HepG2 (cell line): ENCODE measurements around the gene MTTP. TPM values are rescaled to one million over a fixed set of nuclear protein-coding genes. Genes with fewer than 3 reads are reported as not detected.

Experiments used
- FOXP1 ChIP-seq, 2 experiments: fragments of 450-650 bp in 1 of 2; IDR thresholded peaks; 2 replicates each; pipeline ENCODE4 v1.6.1; 2017 to 2018; ENCODE audit warnings: antibody characterized with exemption in 1 of 2
- NFKB2 ChIP-seq: sonication (generic); formaldehyde crosslinking; IDR thresholded peaks from 2 replicates; pipeline ENCODE4 v1.4.0; 2020; ENCODE audit warnings: missing genetic modification reagents, borderline replicate concordance
- NR2F2 ChIP-seq: IDR thresholded peaks from 2 replicates; pipeline ENCODE4 v1.6.1; 2012; ENCODE audit warnings: low read depth, inconsistent platforms, borderline replicate concordance
- RBFOX2 ChIP-seq: fragments of 200-400 bp; formaldehyde crosslinking; IDR thresholded peaks from 2 replicates; pipeline ENCODE4 v1.6.1; 2017; ENCODE audit warnings: low read depth, mild to moderate bottlenecking, low read length
- SOX5 ChIP-seq: IDR thresholded peaks from 2 replicates; pipeline ENCODE4 v1.6.1; 2016; ENCODE audit warnings: borderline replicate concordance
- SOX6 ChIP-seq, 2 experiments: fragments of 450-650 bp in 1 of 2; sonication (generic) in 1 of 2; formaldehyde crosslinking in 1 of 2; IDR thresholded peaks; 2 replicates each; pipeline versions ENCODE4 v1.4.0 to v1.6.1; 2017 to 2020; ENCODE audit warnings: antibody characterized with exemption in 1 of 2, mild to moderate bottlenecking in 1 of 2, missing genetic modification reagents in 1 of 2
- ZBTB20 ChIP-seq: sonication (generic); formaldehyde crosslinking; IDR thresholded peaks from 2 replicates; pipeline ENCODE4 v1.8.1; 2023; ENCODE audit warnings: missing genetic modification reagents, low read depth, mild to moderate bottlenecking, borderline replicate concordance
- ZFP90 ChIP-seq: sonication (generic); formaldehyde crosslinking; IDR thresholded peaks from 2 replicates; pipeline ENCODE4 v1.8.0; 2022; ENCODE audit warnings: missing genetic modification reagents, mild to moderate bottlenecking, inconsistent platforms, borderline replicate concordance
- ZNF629 ChIP-seq: sonication (generic); formaldehyde crosslinking; conservative IDR thresholded peaks from 2 replicates; pipeline ENCODE4 v1.5.0; 2020; ENCODE audit warnings: missing genetic modification reagents
- ZNF709 ChIP-seq: sonication (generic); formaldehyde crosslinking; IDR thresholded peaks from 2 replicates; pipeline ENCODE4 v1.5.0; 2020; ENCODE audit warnings: mild to moderate bottlenecking, missing genetic modification reagents
- polyA plus RNA-seq, 8 experiments: library from polyadenylated mRNA; depleted of rRNA in 3 of 8; stranded (reverse) in 7 of 8; unstranded in 1 of 8; fragments of >200 nt; fragmentation: Illumina TruSeq in 4 of 8; extraction: Trizol in 4 of 8; gene quantifications; 2 replicates each; pipeline versions ENCODE4 v1.2.1 to v1.2.3, GENCODE V29; 2011 to 2016; ENCODE audit warnings: low read depth in 4 of 8, missing spikeins in 1 of 8, mixed read lengths in 1 of 8; ENCODE audit not compliant: insufficient read depth in 1 of 8
- total RNA-seq, 5 experiments: library from RNA; depleted of rRNA; stranded (reverse); fragments of >200 nt; fragmentation: Illumina TruSeq; extraction: Trizol; gene quantifications; 2 replicates each; pipeline ENCODE4 v1.2.3, GENCODE V29; 2016; ENCODE audit warnings: low read depth in 1 of 5
- TF ChIP-seq, protein P1 (sequence below): sonication (generic); formaldehyde crosslinking; IDR thresholded peaks from 2 replicates; pipeline ENCODE4 v1.5.0; 2020; ENCODE audit warnings: mild to moderate bottlenecking, missing genetic modification reagents, borderline replicate concordance
- TF ChIP-seq, protein P2 (sequence below): IDR thresholded peaks from 2 replicates; pipeline ENCODE4 v1.6.1; 2016; ENCODE audit warnings: low read depth, missing genetic modification reagents, missing compliant biosample characterization
- TF ChIP-seq, protein P3 (sequence below): sonication (generic); formaldehyde crosslinking; IDR thresholded peaks from 2 replicates; pipeline ENCODE4 v1.5.1; 2020; ENCODE audit warnings: mild to moderate bottlenecking, moderate library complexity, missing genetic modification reagents
- TF ChIP-seq, protein P4 (sequence below): sonication (generic); formaldehyde crosslinking; IDR thresholded peaks from 2 replicates; pipeline ENCODE4 v1.4.0; 2020; ENCODE audit warnings: mild to moderate bottlenecking, missing genetic modification reagents
- TF ChIP-seq, protein P5 (sequence below): sonication (generic); formaldehyde crosslinking; IDR thresholded peaks from 2 replicates; pipeline ENCODE4 v1.8.1; 2023; ENCODE audit warnings: mild to moderate bottlenecking, missing genetic modification reagents, borderline replicate concordance
- TF ChIP-seq, protein P6 (sequence below): sonication (generic); formaldehyde crosslinking; IDR thresholded peaks from 2 replicates; pipeline ENCODE4 v1.4.0; 2020; ENCODE audit warnings: missing genetic modification reagents

Gene MTTP
- total and polyA plus RNA-seq, 2 of the 13 experiments (the other 11 are each of a cell fraction or from before 2014, with no cell fraction given): 84.7 to 102 TPM

DNA sequence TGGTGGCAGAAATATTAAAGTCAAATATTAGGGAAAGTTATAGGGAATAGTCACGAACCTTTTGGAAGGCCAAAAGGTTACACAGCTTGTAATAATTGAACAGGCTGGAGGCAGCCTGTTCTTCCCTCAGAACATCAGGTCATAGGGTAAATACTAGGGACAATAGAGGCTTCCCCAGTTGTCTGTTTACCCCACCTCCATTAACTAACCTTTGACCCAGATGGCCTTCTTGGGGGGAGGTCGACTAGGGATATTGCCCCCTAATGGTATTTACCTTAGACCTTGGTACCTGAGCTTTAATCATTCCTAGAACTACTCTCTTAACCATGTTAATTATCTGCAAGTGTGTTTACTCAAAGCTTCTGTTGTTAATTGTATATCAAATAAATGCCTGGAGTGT, 37.8 kb upstream of the MTTP start (continued):
- TF ChIP-seq, protein P1, sequence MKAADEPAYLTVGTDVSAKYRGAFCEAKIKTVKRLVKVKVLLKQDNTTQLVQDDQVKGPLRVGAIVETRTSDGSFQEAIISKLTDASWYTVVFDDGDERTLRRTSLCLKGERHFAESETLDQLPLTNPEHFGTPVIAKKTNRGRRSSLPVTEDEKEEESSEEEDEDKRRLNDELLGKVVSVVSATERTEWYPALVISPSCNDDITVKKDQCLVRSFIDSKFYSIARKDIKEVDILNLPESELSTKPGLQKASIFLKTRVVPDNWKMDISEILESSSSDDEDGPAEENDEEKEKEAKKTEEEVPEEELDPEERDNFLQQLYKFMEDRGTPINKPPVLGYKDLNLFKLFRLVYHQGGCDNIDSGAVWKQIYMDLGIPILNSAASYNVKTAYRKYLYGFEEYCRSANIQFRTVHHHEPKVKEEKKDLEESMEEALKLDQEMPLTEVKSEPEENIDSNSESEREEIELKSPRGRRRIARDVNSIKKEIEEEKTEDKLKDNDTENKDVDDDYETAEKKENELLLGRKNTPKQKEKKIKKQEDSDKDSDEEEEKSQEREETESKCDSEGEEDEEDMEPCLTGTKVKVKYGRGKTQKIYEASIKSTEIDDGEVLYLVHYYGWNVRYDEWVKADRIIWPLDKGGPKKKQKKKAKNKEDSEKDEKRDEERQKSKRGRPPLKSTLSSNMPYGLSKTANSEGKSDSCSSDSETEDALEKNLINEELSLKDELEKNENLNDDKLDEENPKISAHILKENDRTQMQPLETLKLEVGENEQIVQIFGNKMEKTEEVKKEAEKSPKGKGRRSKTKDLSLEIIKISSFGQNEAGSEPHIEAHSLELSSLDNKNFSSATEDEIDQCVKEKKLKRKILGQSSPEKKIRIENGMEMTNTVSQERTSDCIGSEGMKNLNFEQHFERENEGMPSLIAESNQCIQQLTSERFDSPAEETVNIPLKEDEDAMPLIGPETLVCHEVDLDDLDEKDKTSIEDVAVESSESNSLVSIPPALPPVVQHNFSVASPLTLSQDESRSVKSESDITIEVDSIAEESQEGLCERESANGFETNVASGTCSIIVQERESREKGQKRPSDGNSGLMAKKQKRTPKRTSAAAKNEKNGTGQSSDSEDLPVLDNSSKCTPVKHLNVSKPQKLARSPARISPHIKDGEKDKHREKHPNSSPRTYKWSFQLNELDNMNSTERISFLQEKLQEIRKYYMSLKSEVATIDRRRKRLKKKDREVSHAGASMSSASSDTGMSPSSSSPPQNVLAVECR (CRISPR knock-in tag): no peak
- TF ChIP-seq SOX5 (CRISPR knock-in tag) (peak; percentile 75), NFKB2 (CRISPR knock-in tag) (no peak), ZNF629 (CRISPR knock-in tag) (no peak), NR2F2 (peak; percentile 88), ZNF709 (CRISPR knock-in tag) (no peak), SOX6 (IDR thresholded peaks at IDR 0.05) (no peak), SOX6 (CRISPR knock-in tag; IDR thresholded peaks at IDR 0.05) (peak; percentile 86), ZFP90 (CRISPR knock-in tag) (no peak), FOXP1 (IDR thresholded peaks at IDR 0.05) (0 out of 2 replicates have a peak, but pooled peaks have one; percentile 18), FOXP1 (CRISPR knock-in tag; IDR thresholded peaks at IDR 0.05) (peak; percentile 19; the same call in 1 of the 2 replicates), RBFOX2 (no peak), ZBTB20 (CRISPR knock-in tag) (no peak)
- TF ChIP-seq, protein P2, sequence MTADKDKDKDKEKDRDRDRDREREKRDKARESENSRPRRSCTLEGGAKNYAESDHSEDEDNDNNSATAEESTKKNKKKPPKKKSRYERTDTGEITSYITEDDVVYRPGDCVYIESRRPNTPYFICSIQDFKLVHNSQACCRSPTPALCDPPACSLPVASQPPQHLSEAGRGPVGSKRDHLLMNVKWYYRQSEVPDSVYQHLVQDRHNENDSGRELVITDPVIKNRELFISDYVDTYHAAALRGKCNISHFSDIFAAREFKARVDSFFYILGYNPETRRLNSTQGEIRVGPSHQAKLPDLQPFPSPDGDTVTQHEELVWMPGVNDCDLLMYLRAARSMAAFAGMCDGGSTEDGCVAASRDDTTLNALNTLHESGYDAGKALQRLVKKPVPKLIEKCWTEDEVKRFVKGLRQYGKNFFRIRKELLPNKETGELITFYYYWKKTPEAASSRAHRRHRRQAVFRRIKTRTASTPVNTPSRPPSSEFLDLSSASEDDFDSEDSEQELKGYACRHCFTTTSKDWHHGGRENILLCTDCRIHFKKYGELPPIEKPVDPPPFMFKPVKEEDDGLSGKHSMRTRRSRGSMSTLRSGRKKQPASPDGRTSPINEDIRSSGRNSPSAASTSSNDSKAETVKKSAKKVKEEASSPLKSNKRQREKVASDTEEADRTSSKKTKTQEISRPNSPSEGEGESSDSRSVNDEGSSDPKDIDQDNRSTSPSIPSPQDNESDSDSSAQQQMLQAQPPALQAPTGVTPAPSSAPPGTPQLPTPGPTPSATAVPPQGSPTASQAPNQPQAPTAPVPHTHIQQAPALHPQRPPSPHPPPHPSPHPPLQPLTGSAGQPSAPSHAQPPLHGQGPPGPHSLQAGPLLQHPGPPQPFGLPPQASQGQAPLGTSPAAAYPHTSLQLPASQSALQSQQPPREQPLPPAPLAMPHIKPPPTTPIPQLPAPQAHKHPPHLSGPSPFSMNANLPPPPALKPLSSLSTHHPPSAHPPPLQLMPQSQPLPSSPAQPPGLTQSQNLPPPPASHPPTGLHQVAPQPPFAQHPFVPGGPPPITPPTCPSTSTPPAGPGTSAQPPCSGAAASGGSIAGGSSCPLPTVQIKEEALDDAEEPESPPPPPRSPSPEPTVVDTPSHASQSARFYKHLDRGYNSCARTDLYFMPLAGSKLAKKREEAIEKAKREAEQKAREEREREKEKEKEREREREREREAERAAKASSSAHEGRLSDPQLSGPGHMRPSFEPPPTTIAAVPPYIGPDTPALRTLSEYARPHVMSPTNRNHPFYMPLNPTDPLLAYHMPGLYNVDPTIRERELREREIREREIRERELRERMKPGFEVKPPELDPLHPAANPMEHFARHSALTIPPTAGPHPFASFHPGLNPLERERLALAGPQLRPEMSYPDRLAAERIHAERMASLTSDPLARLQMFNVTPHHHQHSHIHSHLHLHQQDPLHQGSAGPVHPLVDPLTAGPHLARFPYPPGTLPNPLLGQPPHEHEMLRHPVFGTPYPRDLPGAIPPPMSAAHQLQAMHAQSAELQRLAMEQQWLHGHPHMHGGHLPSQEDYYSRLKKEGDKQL: no peak; the same call in 1 of the 2 replicates
- TF ChIP-seq, protein P3, sequence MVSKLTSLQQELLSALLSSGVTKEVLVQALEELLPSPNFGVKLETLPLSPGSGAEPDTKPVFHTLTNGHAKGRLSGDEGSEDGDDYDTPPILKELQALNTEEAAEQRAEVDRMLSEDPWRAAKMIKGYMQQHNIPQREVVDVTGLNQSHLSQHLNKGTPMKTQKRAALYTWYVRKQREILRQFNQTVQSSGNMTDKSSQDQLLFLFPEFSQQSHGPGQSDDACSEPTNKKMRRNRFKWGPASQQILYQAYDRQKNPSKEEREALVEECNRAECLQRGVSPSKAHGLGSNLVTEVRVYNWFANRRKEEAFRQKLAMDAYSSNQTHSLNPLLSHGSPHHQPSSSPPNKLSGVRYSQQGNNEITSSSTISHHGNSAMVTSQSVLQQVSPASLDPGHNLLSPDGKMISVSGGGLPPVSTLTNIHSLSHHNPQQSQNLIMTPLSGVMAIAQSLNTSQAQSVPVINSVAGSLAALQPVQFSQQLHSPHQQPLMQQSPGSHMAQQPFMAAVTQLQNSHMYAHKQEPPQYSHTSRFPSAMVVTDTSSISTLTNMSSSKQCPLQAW (CRISPR knock-in tag): no peak
- TF ChIP-seq, protein P4, sequence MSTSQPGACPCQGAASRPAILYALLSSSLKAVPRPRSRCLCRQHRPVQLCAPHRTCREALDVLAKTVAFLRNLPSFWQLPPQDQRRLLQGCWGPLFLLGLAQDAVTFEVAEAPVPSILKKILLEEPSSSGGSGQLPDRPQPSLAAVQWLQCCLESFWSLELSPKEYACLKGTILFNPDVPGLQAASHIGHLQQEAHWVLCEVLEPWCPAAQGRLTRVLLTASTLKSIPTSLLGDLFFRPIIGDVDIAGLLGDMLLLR: no peak
- TF ChIP-seq, protein P5, sequence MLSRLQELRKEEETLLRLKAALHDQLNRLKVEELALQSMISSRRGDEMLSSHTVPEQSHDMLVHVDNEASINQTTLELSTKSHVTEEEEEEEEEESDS: no peak
- TF ChIP-seq, protein P6, sequence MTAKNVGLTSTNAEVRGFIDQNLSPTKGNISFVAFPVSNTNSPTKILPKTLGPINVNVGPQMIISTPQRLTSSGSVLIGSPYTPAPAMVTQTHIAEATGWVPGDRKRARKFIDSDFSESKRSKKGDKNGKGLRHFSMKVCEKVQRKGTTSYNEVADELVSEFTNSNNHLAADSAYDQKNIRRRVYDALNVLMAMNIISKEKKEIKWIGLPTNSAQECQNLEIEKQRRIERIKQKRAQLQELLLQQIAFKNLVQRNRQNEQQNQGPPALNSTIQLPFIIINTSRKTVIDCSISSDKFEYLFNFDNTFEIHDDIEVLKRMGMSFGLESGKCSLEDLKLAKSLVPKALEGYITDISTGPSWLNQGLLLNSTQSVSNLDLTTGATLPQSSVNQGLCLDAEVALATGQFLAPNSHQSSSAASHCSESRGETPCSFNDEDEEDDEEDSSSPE (CRISPR knock-in tag): no peak
